Neuronal stem cell (in vitro differentiated cells): ENCODE results near the gene LETMD1.

Experiments used
- DNase-seq: peaks from one replicate; pipeline ENCODE4 v3.0.0-alpha.2; 2013; ENCODE audit warnings: low spot score
- H2AFZ ChIP-seq: one replicate; pipeline ENCODE4 v1.6.1; 2013; ENCODE audit warnings: mild to moderate bottlenecking, low read length, inconsistent platforms
- H2AK5ac ChIP-seq: 2 replicates; pipeline ENCODE4 v1.6.1; 2013; ENCODE audit warnings: low read depth, mild to moderate bottlenecking, inconsistent platforms, low read length, moderate library complexity, mixed read lengths
- H2BK120ac ChIP-seq: 2 replicates; pipeline ENCODE4 v1.6.1; 2013; ENCODE audit warnings: low read depth, mild to moderate bottlenecking, inconsistent platforms, low read length, moderate library complexity, mixed read lengths
- H2BK12ac ChIP-seq: one replicate; pipeline ENCODE4 v1.6.1; 2013; ENCODE audit warnings: low read length, inconsistent platforms
- H2BK15ac ChIP-seq: 2 replicates; pipeline ENCODE4 v1.6.1; 2013; ENCODE audit warnings: mild to moderate bottlenecking, low read length, inconsistent platforms, mixed read lengths
- H2BK5ac ChIP-seq: one replicate; pipeline ENCODE4 v1.6.1; 2013; ENCODE audit warnings: inconsistent platforms, mild to moderate bottlenecking, low read length, moderate library complexity
- H3K14ac ChIP-seq: one replicate; pipeline ENCODE4 v1.6.1; 2013; ENCODE audit warnings: low read length, inconsistent platforms
- H3K18ac ChIP-seq: 2 replicates; pipeline ENCODE4 v1.6.1; 2013; ENCODE audit warnings: low read length, inconsistent platforms
- H3K23ac ChIP-seq: 2 replicates; pipeline ENCODE4 v1.6.1; 2013; ENCODE audit warnings: low read depth, mild to moderate bottlenecking, mixed read lengths, low read length, inconsistent platforms; ENCODE audit not compliant: poor library complexity
- H3K27ac ChIP-seq: replicated peaks from 3 replicates; pipeline ENCODE4 v1.5.1; 2013; ENCODE audit warnings: low read length, inconsistent platforms
- H3K27me3 ChIP-seq, 3 experiments: 2 replicates each; pipeline ENCODE4 v1.6.1; 2013; ENCODE audit warnings: low read length in 3 of 3, mild to moderate bottlenecking in 2 of 3, inconsistent platforms in 1 of 3, low read depth in 1 of 3, mixed read lengths in 1 of 3, moderate library complexity in 1 of 3; ENCODE audit not compliant: control insufficient read depth in 3 of 3, insufficient read depth in 3 of 3
- H3K36me3 ChIP-seq, 2 donors: replicated peaks in 1 of 2; 2 replicates each; pipeline ENCODE4 v1.6.1; 2013; ENCODE audit warnings: low read length in 2 of 2; ENCODE audit not compliant: control insufficient read depth in 2 of 2, insufficient read depth in 2 of 2
- H3K4ac ChIP-seq: 2 replicates; pipeline ENCODE4 v1.6.1; 2013; ENCODE audit warnings: inconsistent platforms, mild to moderate bottlenecking, low read length, moderate library complexity
- H3K4me1 ChIP-seq, 2 donors: 1 replicate in 1 of 2; 2 replicates in 1 of 2; pipeline ENCODE4 v1.6.1; 2013; ENCODE audit warnings: low read length in 2 of 2, low read depth in 1 of 2; ENCODE audit not compliant: control insufficient read depth in 2 of 2, insufficient read depth in 1 of 2
- H3K4me2 ChIP-seq: one replicate; pipeline ENCODE4 v1.6.1; 2013; ENCODE audit warnings: mild to moderate bottlenecking, low read length, inconsistent platforms; ENCODE audit not compliant: insufficient read depth, poor library complexity, severe bottlenecking
- H3K4me3 ChIP-seq, 2 donors: 2 replicates each; pipeline ENCODE4 v1.5.1; 2013; ENCODE audit warnings: low read length in 2 of 2, mild to moderate bottlenecking in 2 of 2, inconsistent platforms in 1 of 2, moderate library complexity in 1 of 2
- H3K79me1 ChIP-seq: one replicate; pipeline ENCODE4 v1.6.1; 2013; ENCODE audit warnings: low read depth, mild to moderate bottlenecking, inconsistent platforms, low read length, moderate library complexity
- H3K9ac ChIP-seq: one replicate; pipeline ENCODE4 v1.6.1; 2013; ENCODE audit warnings: mild to moderate bottlenecking, low read depth, low read length, inconsistent platforms; ENCODE audit not compliant: poor library complexity
- H3K9me3 ChIP-seq, 2 donors: replicated peaks in 1 of 2; 2 replicates each; pipeline versions ENCODE3 to v1.6.1; 2013; ENCODE audit warnings: low read length in 2 of 2, mild to moderate bottlenecking in 2 of 2, inconsistent platforms in 1 of 2, low read depth in 1 of 2, mixed read lengths in 1 of 2, moderate library complexity in 1 of 2; ENCODE audit not compliant: control insufficient read depth in 2 of 2, insufficient read depth in 1 of 2
- H4K8ac ChIP-seq: one replicate; pipeline ENCODE4 v1.6.1; 2013; ENCODE audit warnings: low read depth, mild to moderate bottlenecking, inconsistent platforms, low read length, moderate library complexity
- H4K91ac ChIP-seq: one replicate; pipeline ENCODE4 v1.6.1; 2013; ENCODE audit warnings: low read length, low read depth, mild to moderate bottlenecking, inconsistent platforms; ENCODE audit not compliant: poor library complexity
- WGBS, 2 donors: extraction: QIAGEN DNeasy Blood & Tissue Kit; methylation state at CpG; one replicate each; pipeline ENCODE4 v1.1.7; 2013; ENCODE audit warnings: missing lambda C conversion rate in 2 of 2, mixed read lengths in 1 of 2; ENCODE audit not compliant: insufficient read length in 2 of 2, insufficient replicate concordance in 1 of 2; ENCODE audit errors: extremely low coverage in 2 of 2; 5-methylcytosine and 5-hydroxymethylcytosine counted together

The LETMD1 gene

GRCh38 chr12:51080136-51080535, 32.0 kb downstream of the LETMD1 start:
- Histone ChIP-seq H3K4ac (no peak overlapping the region), H3K27ac (no peak overlapping the region), H3K14ac (no peak overlapping the region), H2AK5ac (no peak overlapping the region), H3K4me2 (no peak overlapping the region), H3K9ac (no peak overlapping the region), H2AFZ (no peak overlapping the region), H3K79me1 (peaks cover 8% of the 10 kb centered on the region), H4K91ac (no peak overlapping the region), H3K23ac (no peak overlapping the region), H3K4me3 (no peak overlapping the region), H2BK15ac (no peak overlapping the region), H2BK120ac (no peak overlapping the region), H3K27me3 (no peaks in the 10 kb centered on the region), H2BK12ac (no peak overlapping the region), H2BK5ac (no peak overlapping the region), H3K9me3 (no peaks in the 10 kb centered on the region), H3K36me3 (peaks cover 0 to 26% of the 10 kb centered on the region in 2 donors), H4K8ac (no peak overlapping the region), H3K4me1 (no peaks in the 10 kb centered on the region), H3K18ac (no peak overlapping the region)
- no CpG with 5 or more reads among the region's 4 CpGs for WGBS, 2 donors
- no peak for DNase-seq

GRCh38 chr12:51081421-51081820, 33.3 kb downstream of the LETMD1 start:
- Histone ChIP-seq H2BK12ac (no peak overlapping the region), H3K36me3 (peaks cover 0 to 14% of the 10 kb centered on the region in 2 donors), H2AK5ac (no peak overlapping the region), H2BK5ac (no peak overlapping the region), H3K9ac (no peak overlapping the region), H4K91ac (no peak overlapping the region), H3K9me3 (no peaks in the 10 kb centered on the region), H3K4me3 (no peak overlapping the region), H3K4ac (no peak overlapping the region), H2AFZ (no peak overlapping the region), H3K4me2 (no peak overlapping the region), H3K18ac (no peak overlapping the region), H3K23ac (no peak overlapping the region), H4K8ac (no peak overlapping the region), H3K14ac (no peak overlapping the region), H3K79me1 (peaks cover 6% of the 10 kb centered on the region), H3K4me1 (peaks cover 0 to 1% of the 10 kb centered on the region in 2 donors), H2BK120ac (no peak overlapping the region), H3K27me3 (no peaks in the 10 kb centered on the region), H3K27ac (no peak overlapping the region), H2BK15ac (no peak overlapping the region)
- DNase-seq, result no peak
- WGBS, 2 donors, result no CpG with 5 or more reads among the region's 1 CpG

- Histone ChIP-seq H2BK5ac (peak overlapping the region; percentile 93), H4K91ac (no peak overlapping the region), H2BK15ac (no peak overlapping the region), H2BK12ac (no peak overlapping the region), H3K23ac (peak overlapping the region; percentile 99), H2BK120ac (peak overlapping the region; percentile 66), H3K4me2 (peak overlapping the region; percentile 77), H3K4me1 (peaks cover 0 to 1% of the 10 kb centered on the region in 2 donors), H3K27ac (peak overlapping the region; percentile 93), H3K79me1 (peaks cover 6% of the 10 kb centered on the region), H3K27me3 (no peaks in the 10 kb centered on the region), H3K14ac (peak overlapping the region; percentile 86), H2AFZ (peak overlapping the region; percentile 95), H3K9me3 (no peaks in the 10 kb centered on the region), H4K8ac (no peak overlapping the region), H3K4me3 (peak overlapping the region; percentile 90), H2AK5ac (peak overlapping the region; percentile 13), H3K4ac (no peak overlapping the region), H3K9ac (peak overlapping the region; percentile 98), H3K36me3 (peaks cover 0 to 11% of the 10 kb centered on the region in 2 donors), H3K18ac (peak overlapping the region; percentile 98)
- 100% methylated on average over 1 of the region's 18 CpGs; no CpG with 5 or more reads in 1 of the 2 donors for WGBS, 2 donors
- no peak for DNase-seq
These were observed 34.5 kb downstream of the LETMD1 start for GRCh38 chr12:51082561-51083125.

GRCh38 chr12:51083126-51083833, 35.2 kb downstream of the LETMD1 start, which contains the start of gene CSRNP2:
Gene CSRNP2 (minus strand): TSS chr12:51083596. CDS start chr12:51076561, 7,035 bp downstream.
- Histone ChIP-seq H3K14ac (peak within 1 kb of the TSS; percentile 86), H2BK15ac (no peak within 1 kb of the TSS), H3K23ac (peak within 1 kb of the TSS; percentile 99), H3K4me2 (peak within 1 kb of the TSS; percentile 77), H3K36me3 (peaks cover 0 to 11% of the 10 kb centered on the region in 2 donors), H3K4me1 (peaks cover 0 to 1% of the 10 kb centered on the region in 2 donors), H4K91ac (no peak within 1 kb of the TSS), H2BK12ac (no peak within 1 kb of the TSS), H3K4ac (no peak within 1 kb of the TSS), H3K18ac (peak within 1 kb of the TSS; percentile 98), H3K27ac (peak within 1 kb of the TSS; percentile 93), H3K9ac (peak within 1 kb of the TSS; percentile 98), H2AFZ (peak within 1 kb of the TSS; percentile 95), H3K9me3 (no peaks in the 10 kb centered on the region), H3K27me3 (no peaks in the 10 kb centered on the region), H2BK120ac (peak within 1 kb of the TSS; percentile 66), H2BK5ac (peak within 1 kb of the TSS; percentile 93), H4K8ac (no peak within 1 kb of the TSS), H3K79me1 (peaks cover 3% of the 10 kb centered on the region), H3K4me3 (peak within 1 kb of the TSS; percentile 90), H2AK5ac (peak within 1 kb of the TSS; percentile 13)
- DNase-seq, result peak; percentile 93
- WGBS, 2 donors, result no CpG with 5 or more reads among the region's 74 CpGs
